GM18861 (cell line): Measurements from ENCODE around the gene CSF3.

Experiments used
- ATAC-seq: cut with Tn5 transposase; IDR thresholded peaks from one replicate; pipeline ENCODE4 v1.9.1; 2021; ENCODE audit not compliant: unreplicated experiment

The CSF3 gene, protein sequence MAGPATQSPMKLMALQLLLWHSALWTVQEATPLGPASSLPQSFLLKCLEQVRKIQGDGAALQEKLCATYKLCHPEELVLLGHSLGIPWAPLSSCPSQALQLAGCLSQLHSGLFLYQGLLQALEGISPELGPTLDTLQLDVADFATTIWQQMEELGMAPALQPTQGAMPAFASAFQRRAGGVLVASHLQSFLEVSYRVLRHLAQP

DNA sequence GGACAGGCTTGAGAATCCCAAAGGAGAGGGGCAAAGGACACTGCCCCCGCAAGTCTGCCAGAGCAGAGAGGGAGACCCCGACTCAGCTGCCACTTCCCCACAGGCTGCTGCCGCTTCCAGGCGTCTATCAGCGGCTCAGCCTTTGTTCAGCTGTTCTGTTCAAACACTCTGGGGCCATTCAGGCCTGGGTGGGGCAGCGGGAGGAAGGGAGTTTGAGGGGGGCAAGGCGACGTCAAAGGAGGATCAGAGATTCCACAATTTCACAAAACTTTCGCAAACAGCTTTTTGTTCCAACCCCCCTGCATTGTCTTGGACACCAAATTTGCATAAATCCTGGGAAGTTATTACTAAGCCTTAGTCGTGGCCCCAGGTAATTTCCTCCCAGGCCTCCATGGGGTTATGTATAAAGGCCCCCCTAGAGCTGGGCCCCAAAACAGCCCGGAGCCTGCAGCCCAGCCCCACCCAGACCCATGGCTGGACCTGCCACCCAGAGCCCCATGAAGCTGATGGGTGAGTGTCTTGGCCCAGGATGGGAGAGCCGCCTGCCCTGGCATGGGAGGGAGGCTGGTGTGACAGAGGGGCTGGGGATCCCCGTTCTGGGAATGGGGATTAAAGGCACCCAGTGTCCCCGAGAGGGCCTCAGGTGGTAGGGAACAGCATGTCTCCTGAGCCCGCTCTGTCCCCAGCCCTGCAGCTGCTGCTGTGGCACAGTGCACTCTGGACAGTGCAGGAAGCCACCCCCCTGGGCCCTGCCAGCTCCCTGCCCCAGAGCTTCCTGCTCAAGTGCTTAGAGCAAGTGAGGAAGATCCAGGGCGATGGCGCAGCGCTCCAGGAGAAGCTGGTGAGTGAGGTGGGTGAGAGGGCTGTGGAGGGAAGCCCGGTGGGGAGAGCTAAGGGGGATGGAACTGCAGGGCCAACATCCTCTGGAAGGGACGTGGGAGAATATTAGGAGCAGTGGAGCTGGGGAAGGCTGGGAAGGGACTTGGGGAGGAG, at the start of gene CSF3:
Gene CSF3 (plus strand): TSS at position 436 of the 993 bp plus-strand sequence. CDS start 35 bp downstream, at position 471.
- ATAC-seq: no peak

DNA sequence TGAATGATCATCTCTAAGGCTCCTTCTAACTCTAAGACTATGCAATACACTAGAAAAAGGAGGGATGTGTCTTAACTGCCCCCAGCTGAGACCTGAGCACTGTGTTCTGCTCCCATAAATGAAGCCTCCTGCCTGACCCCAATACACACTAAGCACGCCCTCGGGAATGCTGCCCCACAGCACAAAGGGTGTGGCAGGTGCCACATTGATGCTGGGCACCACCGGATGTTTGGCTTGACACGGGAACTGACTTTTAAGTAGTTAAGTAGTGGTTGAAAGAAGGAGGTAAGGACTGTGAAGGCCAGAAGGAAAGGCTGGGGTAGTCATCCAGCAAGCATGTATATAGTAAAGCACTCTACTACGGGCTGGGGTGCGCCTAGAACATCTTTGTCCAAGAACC, 48.5 kb upstream of the CSF3 start:
- ATAC-seq: no peak

DNA sequence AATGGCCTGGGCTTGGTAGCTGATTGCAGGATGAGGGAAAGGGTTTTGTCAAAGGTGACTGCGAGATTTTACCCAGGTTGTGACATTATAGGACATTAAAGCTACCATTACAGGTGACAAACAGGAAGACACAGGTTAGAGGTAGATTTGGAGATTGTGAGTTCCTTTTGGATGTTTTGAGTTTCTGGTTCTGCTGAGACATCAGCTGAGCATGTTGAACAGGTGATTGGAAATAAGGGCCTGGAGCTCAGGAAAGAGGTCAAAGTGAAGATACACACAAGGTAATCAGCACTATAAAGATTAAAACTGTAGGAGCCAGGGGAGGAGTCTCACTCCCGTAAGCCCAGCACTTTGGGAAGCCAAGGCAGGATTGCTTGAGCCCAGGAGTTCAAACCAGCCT, 46.5 kb upstream of the CSF3 start:
- no peak for ATAC-seq

DNA sequence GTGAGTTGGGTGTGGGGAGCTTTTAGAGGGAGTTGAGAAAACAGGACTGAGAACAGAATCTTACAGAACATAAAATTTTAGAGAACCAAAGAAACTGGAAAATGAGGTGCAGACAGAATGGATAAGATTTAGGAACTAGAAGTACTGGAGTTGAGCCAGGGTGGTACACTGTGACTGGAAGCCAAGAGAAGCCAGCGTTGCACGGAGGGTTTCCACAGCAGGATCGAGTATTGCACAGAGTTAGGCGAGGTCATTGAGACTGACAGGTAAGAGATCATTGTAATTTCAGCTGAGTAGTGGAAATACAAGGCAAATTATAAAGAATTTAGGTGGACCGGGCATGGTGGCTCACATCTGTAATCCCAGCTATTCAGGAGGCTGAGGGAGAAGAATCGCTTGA, 45.9 kb upstream of the CSF3 start:
- no peak for ATAC-seq

DNA sequence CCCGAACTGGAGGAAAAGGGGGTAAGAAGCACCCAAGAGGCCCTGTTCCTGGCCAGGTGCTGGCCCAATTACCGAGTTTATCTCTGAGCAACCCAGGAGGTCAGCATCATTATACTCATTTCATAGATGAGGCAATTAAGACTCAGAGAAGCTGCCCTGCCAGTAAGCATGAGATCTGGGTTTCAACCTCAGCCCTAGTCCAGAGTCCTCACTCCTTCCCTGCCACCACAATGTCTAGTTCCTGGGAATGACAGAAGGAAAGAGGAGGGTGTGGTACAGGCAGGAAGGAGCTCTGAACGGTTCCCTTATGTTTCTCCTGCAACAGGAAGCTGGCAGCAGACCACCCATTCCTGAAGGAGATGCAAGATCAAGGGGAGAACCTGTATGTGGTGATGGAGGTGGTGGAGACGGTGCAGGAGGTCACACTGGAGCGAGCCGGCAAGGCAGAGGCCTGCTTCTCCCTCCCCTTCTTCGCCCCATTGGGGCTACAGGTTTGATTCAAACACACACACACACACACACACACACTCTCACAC, 45.0 kb upstream of the CSF3 start:
- ATAC-seq: no peak

DNA sequence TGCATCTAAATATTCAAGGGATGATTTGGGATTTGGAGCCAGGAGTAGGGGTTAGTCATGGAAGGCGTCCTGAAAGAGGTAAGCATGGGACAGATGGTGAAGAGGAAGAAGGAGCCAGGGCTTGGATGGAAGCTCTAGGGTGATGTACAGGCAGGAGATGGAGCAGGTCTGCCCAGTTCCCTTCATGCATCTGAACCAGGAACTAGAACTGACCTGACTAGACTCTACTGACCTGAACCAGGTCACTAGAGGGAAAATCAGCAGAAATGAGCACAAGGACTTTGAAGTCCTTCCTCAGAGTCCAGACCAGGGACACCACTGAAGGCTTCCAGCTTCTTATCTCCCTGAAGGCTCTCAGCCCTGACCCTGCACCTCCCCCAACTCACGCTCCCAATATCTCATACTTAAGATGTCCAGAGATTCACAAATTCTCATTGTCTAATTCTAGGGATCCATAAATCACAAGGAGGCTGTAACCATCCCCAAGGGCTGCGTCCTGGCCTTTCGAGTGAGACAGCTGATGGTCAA, 44.1 kb upstream of the CSF3 start:
- no peak for ATAC-seq

GRCh38 chr17:39972271-39972670, 43.0 kb upstream of the CSF3 start:
- ATAC-seq: no peak

DNA sequence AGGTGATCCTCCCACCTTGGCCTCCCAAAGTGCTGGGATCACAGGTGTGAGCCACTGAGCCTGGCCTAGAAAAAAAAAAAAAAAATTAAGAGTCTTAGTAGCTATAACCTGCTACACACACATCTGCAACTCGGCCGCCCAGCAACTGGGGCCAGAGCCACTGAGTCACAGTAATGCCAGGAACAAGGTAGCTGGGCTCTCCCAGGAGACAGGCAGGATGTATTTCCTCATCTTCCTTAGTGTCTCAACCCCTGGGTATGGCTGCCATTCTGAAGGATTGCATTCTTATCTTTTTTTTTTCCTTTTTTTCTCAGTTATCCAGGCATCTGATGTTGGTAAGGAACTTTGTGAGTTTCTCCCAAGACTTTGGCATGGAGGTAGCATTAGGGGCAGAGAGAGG, 41.7 kb upstream of the CSF3 start:
- ATAC-seq: no peak

DNA sequence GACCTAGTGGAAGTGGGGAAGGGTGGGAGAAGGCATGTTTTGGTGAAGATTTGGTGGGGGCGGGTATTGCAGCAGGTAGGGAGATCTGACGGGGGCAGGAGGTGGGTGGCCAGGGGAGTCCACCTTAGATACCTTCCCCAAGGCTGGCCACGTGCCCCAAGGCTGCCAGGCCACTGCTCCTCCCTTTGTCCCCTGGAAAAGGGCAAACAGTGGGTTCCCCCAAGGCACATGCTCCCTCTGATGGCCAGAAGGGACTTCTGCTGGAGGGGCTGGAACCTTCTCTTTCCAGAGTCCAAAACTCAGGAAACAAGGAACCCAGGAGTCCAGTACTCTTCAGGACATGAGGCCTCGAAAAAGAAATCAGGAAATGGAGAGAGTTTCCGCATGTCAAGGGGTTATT, 40.8 kb upstream of the CSF3 start:
- no peak for ATAC-seq

GRCh38 chr17:39975801-39976200, 39.4 kb upstream of the CSF3 start:
- ATAC-seq: no peak

DNA sequence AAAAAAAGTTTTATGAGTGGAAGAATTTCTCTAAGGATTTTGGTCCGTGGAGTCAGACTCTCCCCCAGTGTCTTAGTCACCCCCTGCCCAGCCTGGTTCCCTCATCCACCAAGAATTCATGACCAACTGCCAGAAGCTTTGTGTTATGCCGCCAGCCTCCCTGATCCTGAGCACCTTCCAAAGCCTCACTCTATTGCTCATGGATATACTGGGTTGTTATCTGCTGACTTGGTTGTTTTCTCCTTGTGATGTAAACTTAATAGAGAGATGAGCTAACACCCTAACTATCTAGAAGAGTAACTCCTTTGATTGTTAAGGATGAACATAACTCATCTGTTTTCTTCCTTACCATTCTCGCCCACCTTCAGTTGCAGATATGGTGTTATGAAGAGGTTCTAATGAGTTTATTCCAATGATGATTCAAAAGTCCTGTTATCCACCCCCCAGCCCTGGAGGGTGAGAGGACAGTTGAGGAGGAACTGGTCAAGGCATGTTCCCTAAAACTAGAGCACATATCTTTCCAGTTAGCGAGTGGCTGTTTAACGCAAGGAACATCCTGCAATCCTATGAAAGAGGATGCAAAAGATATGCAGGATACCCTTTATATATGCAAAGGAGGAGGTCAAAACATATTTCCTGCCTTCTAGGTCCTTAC, 36.1 kb upstream of the CSF3 start:
- ATAC-seq: no peak

GRCh38 chr17:39979893-39980350, 35.3 kb upstream of the CSF3 start:
- ATAC-seq: no peak

- peak; percentile 91 for ATAC-seq
These were observed 34.7 kb upstream of the CSF3 start, which contains the start of gene PSMD3 for GRCh38 chr17:39980351-39981206. PSMD3 (plus strand) TSS chr17:39980807; CDS start chr17:39980971, 164 bp downstream.

GRCh38 chr17:39981207-39981741, 34.0 kb upstream of the CSF3 start:
- ATAC-seq: no peak

GRCh38 chr17:39981766-39982375, 33.4 kb upstream of the CSF3 start:
- no peak for ATAC-seq

- ATAC-seq: no peak
These were observed 26.9 kb upstream of the CSF3 start for GRCh38 chr17:39988206-39988810.

- no peak for ATAC-seq
These were observed 20.8 kb upstream of the CSF3 start for GRCh38 chr17:39994448-39994847.

- no peak for ATAC-seq
These were observed 19.8 kb upstream of the CSF3 start for GRCh38 chr17:39995438-39995837.

DNA sequence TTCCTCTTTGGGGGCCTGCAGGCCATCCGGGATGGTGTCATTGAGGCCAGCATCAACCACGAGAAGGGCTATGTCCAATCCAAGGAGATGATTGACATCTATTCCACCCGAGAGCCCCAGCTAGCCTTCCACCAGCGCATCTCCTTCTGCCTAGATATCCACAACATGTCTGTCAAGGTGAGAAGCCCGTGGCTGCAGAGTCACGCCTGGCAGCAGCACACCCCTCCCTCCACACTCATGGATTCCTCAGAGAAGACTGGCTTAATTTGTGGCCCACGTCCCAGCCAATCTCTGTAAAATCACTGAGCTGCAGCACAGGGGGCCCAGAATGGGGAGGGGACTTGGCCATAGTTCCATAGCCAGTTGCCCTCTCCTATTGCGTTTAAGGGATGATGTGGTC, 19.1 kb upstream of the CSF3 start:
- no peak for ATAC-seq
